WTC11 (cell line): ENCODE data around the gene TAF8. TPM values are rescaled to one million over a fixed set of nuclear protein-coding genes. Genes with fewer than 3 reads are reported as not detected.

Experiments used
- ATAC-seq: fragments of 200-7000 bp; cut with Tn5 transposase; 2 replicates; pipeline ENCODE4 v1.10.0; 2021; ENCODE audit warnings: mild to moderate bottlenecking, moderate library complexity
- CTCF ChIA-PET: fragments of 300-600 bp; sonication (Branson Sonifier 250); formaldehyde crosslinking; loops from one replicate; lab custom pipeline; 2021; ENCODE audit warnings: antibody characterized with exemption; lab: Charles Lee
- POLR2A ChIA-PET: fragments of 350-600 bp; sonication (Branson Sonifier 250); formaldehyde crosslinking; loops from one replicate; lab custom pipeline; 2021; ENCODE audit warnings: antibody characterized with exemption; lab: Charles Lee
- DNase-seq: peaks from one replicate; pipeline ENCODE4 v3.0.0; 2021; ENCODE audit warnings: low spot score
- H3K27ac Mint-ChIP-seq: 2 replicates; pipeline ENCODE4 v1.8.0; 2021; ENCODE audit warnings: mixed read lengths
- H3K27me3 Mint-ChIP-seq: 2 replicates; pipeline ENCODE4 v1.8.0; 2021; ENCODE audit warnings: low read depth, mild to moderate bottlenecking, moderate library complexity, mixed read lengths
- H3K36me3 Mint-ChIP-seq: 2 replicates; pipeline ENCODE4 v1.8.0; 2021; ENCODE audit warnings: mixed read lengths
- H3K4me1 Mint-ChIP-seq: 2 replicates; pipeline ENCODE4 v1.8.0; 2022; ENCODE audit warnings: mixed read lengths
- H3K4me3 Mint-ChIP-seq: 2 replicates; pipeline ENCODE4 v1.8.0; 2021; ENCODE audit warnings: mild to moderate bottlenecking, moderate library complexity, mixed read lengths
- H3K9me3 Mint-ChIP-seq: 2 replicates; pipeline ENCODE4 v1.8.0; 2021; ENCODE audit warnings: mixed read lengths
- CREB1 ChIP-seq: sonication (generic); formaldehyde crosslinking; IDR thresholded peaks from 2 replicates; pipeline ENCODE4 v1.8.0; 2023; ENCODE audit warnings: mild to moderate bottlenecking, missing genetic modification reagents
- CREM ChIP-seq: sonication (generic); formaldehyde crosslinking; IDR thresholded peaks from 2 replicates; pipeline ENCODE4 v1.8.1; 2022; ENCODE audit warnings: mild to moderate bottlenecking, missing genetic modification reagents, moderate library complexity
- EMX1 ChIP-seq: fragments of 250-450 bp; sonication (Bioruptor Pico); IDR thresholded peaks from 2 replicates; pipeline ENCODE4 v1.8.0; 2021; ENCODE audit warnings: mild to moderate bottlenecking
- FOXP1 ChIP-seq: sonication (generic); formaldehyde crosslinking; IDR thresholded peaks from 2 replicates; pipeline ENCODE4 v1.8.0; 2022; ENCODE audit warnings: missing genetic modification reagents, mild to moderate bottlenecking, moderate library complexity, borderline replicate concordance
- JAZF1 ChIP-seq: fragments of 250-450 bp; sonication (Bioruptor Pico); IDR thresholded peaks from 2 replicates; pipeline ENCODE4 v1.9.0; 2021; ENCODE audit warnings: moderate library complexity, mild to moderate bottlenecking, inconsistent platforms
- NR2C2 ChIP-seq: sonication (generic); formaldehyde crosslinking; IDR thresholded peaks from 2 replicates; pipeline ENCODE4 v1.8.0; 2022; ENCODE audit warnings: mild to moderate bottlenecking, missing genetic modification reagents
- OVOL2 ChIP-seq: fragments of 250-450 bp; sonication (Bioruptor Pico); IDR thresholded peaks from 2 replicates; pipeline ENCODE4 v1.9.0; 2021; ENCODE audit warnings: mild to moderate bottlenecking, borderline replicate concordance
- RORB ChIP-seq: fragments of 250-450 bp; sonication (Bioruptor Pico); IDR thresholded peaks from 2 replicates; pipeline ENCODE4 v1.9.0; 2021; ENCODE audit warnings: mild to moderate bottlenecking
- SMAD4 ChIP-seq: sonication (generic); formaldehyde crosslinking; IDR thresholded peaks from 2 replicates; pipeline ENCODE4 v1.8.0; 2022; ENCODE audit warnings: mild to moderate bottlenecking, missing genetic modification reagents
- ZNF232 ChIP-seq: sonication (generic); formaldehyde crosslinking; IDR thresholded peaks from 2 replicates; pipeline ENCODE4 v1.8.0; 2022; ENCODE audit warnings: mild to moderate bottlenecking, missing genetic modification reagents
- ZNF263 ChIP-seq: sonication (generic); formaldehyde crosslinking; IDR thresholded peaks from 2 replicates; pipeline ENCODE4 v1.8.1; 2022; ENCODE audit warnings: low read depth, mild to moderate bottlenecking, moderate library complexity, missing genetic modification reagents
- ZNF423 ChIP-seq: fragments of 250-450 bp; sonication (Bioruptor Pico); IDR thresholded peaks from 2 replicates; pipeline ENCODE4 v2.1.2; 2022; ENCODE audit warnings: mild to moderate bottlenecking, moderate library complexity
- total RNA-seq: library from RNA; stranded (reverse); gene quantifications from 3 replicates; pipeline ENCODE4 v1.2.3, GENCODE V29; 2021
- TF ChIP-seq, protein P1 (sequence below): sonication (generic); formaldehyde crosslinking; conservative IDR thresholded peaks from 2 replicates; pipeline ENCODE4 v1.8.1; 2022; ENCODE audit warnings: mild to moderate bottlenecking, missing genetic modification reagents
- TF ChIP-seq, protein P2 (sequence below): sonication (generic); formaldehyde crosslinking; IDR thresholded peaks from 2 replicates; pipeline ENCODE4 v1.8.1; 2022; ENCODE audit warnings: mild to moderate bottlenecking, missing genetic modification reagents, moderate library complexity, borderline replicate concordance
- TF ChIP-seq, protein P3 (sequence below): sonication (generic); formaldehyde crosslinking; IDR thresholded peaks from 2 replicates; pipeline ENCODE4 v1.8.1; 2022; ENCODE audit warnings: low read depth, missing genetic modification reagents, borderline replicate concordance
- TF ChIP-seq, protein P4 (sequence below): fragments of 250-450 bp; sonication (Bioruptor Pico); conservative IDR thresholded peaks from 2 replicates; pipeline ENCODE4 v1.9.0; 2021; ENCODE audit warnings: mild to moderate bottlenecking
- TF ChIP-seq, protein P5 (sequence below): sonication (generic); formaldehyde crosslinking; IDR thresholded peaks from 2 replicates; pipeline ENCODE4 v1.8.1; 2023; ENCODE audit warnings: mild to moderate bottlenecking, missing genetic modification reagents
- TF ChIP-seq, protein P6 (sequence below): sonication (generic); formaldehyde crosslinking; IDR thresholded peaks from 2 replicates; pipeline ENCODE4 v1.8.1; 2023; ENCODE audit warnings: mild to moderate bottlenecking, missing genetic modification reagents
- TF ChIP-seq, protein P7 (sequence below): sonication (generic); formaldehyde crosslinking; IDR thresholded peaks from 2 replicates; pipeline ENCODE4 v1.8.0; 2023; ENCODE audit warnings: mild to moderate bottlenecking, missing genetic modification reagents
- TF ChIP-seq, protein P8 (sequence below): sonication (generic); formaldehyde crosslinking; IDR thresholded peaks from 2 replicates; pipeline ENCODE4 v1.8.0; 2022; ENCODE audit warnings: mild to moderate bottlenecking, missing genetic modification reagents

TAF8 gene
- total RNA-seq, 1 experiment from 2014 or later: 31.0 TPM

DNA sequence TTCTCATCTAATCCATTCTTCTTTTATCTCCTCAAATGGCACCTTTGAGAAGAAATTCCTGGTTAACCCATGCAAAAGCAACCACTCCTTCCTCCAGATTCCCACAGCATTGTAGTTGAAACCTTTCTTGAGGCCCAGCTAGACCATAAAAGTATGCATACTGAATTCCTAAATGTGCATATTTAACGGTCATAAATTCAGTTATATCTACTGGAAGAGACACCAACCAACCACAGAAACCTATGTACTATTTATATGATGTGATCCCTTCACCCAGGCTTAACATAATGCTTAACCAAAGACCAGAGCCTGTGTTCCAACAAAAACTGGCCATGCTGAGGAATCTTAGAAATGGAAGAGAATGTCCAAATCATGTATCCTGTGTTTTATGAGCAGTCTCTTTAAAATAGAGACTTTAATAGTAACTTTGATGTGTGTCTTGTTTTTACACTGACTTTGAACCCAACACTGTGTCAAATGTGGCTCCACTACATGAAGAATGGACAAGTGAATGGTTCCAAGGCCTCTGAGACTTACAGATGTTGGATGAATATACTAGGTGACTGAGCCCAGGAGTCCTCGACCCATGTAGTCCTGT lies 11.4 kb upstream of the TAF8 start (continued):
- TF ChIP-seq, protein P1, sequence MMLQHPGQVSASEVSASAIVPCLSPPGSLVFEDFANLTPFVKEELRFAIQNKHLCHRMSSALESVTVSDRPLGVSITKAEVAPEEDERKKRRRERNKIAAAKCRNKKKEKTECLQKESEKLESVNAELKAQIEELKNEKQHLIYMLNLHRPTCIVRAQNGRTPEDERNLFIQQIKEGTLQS: no peak
- TF ChIP-seq NR2C2 (CRISPR knock-in tag): no peak
- TF ChIP-seq EMX1: no peak
- TF ChIP-seq, protein P2, sequence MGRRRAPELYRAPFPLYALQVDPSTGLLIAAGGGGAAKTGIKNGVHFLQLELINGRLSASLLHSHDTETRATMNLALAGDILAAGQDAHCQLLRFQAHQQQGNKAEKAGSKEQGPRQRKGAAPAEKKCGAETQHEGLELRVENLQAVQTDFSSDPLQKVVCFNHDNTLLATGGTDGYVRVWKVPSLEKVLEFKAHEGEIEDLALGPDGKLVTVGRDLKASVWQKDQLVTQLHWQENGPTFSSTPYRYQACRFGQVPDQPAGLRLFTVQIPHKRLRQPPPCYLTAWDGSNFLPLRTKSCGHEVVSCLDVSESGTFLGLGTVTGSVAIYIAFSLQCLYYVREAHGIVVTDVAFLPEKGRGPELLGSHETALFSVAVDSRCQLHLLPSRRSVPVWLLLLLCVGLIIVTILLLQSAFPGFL (CRISPR knock-in tag): no peak
- TF ChIP-seq JAZF1 (CRISPR knock-in tag): no peak

DNA sequence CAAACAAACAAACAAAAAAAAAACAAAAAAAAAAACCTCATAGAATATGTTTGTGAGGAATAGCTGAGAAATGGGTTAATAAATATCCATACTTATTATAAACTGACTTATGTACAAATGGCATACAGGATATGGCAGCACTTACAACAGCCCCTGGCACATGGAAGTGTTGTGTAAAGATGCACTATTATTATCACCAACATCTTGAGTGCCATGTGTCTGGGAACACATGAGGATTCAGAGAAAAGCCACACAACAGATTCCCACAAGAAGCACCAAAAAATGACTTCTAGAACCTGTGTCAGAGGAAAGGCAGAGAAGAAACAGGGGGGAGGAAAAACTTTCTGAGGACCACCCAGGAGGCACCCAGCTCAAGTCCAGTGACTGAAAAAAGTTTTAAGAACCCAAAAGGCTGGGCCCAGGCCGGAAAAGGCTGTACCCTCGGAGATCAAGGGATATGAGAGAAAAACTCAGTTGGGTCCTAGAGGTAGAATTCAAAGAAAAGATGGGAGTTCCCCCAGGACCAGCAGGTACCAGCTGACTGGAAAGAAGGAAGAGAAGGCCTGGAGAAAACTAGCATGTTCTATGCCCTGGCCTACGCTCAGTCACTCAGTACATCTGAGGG lies 9.4 kb upstream of the TAF8 start:
- Mint-ChIP-seq H3K9me3 (no peaks in the 10 kb centered on the region), H3K4me1 (peaks cover 30% of the 10 kb centered on the region)
- POLR2A ChIA-PET: no interaction called here
- no peak for ATAC-seq
- TF ChIP-seq OVOL2 (CRISPR knock-in tag): no peak
- no peak for TF ChIP-seq EMX1
- TF ChIP-seq, protein P3, sequence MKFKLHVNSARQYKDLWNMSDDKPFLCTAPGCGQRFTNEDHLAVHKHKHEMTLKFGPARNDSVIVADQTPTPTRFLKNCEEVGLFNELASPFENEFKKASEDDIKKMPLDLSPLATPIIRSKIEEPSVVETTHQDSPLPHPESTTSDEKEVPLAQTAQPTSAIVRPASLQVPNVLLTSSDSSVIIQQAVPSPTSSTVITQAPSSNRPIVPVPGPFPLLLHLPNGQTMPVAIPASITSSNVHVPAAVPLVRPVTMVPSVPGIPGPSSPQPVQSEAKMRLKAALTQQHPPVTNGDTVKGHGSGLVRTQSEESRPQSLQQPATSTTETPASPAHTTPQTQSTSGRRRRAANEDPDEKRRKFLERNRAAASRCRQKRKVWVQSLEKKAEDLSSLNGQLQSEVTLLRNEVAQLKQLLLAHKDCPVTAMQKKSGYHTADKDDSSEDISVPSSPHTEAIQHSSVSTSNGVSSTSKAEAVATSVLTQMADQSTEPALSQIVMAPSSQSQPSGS (CRISPR knock-in tag): no peak
- TF ChIP-seq ZNF263 (CRISPR knock-in tag): no peak
- no peak for TF ChIP-seq ZNF232 (CRISPR knock-in tag)
- no peak for TF ChIP-seq CREB1 (CRISPR knock-in tag)
- TF ChIP-seq FOXP1 (CRISPR knock-in tag): no peak
- TF ChIP-seq, protein P4, sequence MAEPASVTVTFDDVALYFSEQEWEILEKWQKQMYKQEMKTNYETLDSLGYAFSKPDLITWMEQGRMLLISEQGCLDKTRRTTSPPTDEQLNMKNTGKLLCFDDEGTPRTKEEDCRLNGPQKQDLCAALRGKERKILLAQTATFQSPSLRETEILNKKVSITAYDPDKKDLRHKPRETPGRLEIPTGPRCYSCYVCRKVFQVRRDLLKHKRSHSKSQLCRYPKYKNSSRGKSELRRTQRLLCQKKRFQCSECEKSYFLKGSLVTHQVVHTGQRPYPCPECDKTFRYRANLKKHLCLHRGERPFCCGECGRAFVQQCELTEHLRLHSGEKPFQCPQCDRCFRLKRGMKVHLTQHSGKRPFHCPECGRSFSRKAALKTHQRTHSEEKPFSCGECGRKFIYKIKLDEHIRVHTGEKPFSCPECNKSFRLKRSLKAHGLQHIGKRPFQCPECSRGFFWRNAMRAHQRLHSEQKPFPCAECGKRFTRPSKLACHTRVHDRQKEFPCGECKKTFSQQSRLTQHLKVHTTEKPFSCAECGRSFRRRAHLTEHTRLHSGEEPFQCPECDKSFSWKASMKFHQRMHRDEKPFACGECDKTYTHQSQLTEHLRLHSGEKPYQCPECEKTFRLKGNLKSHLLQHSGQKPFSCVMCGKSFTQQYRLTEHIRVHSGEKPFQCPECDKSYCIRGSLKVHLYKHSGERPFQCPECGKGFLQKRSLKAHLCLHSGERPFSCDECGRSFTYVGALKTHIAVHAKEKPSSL (CRISPR knock-in tag): no peak
- TF ChIP-seq, protein P5, sequence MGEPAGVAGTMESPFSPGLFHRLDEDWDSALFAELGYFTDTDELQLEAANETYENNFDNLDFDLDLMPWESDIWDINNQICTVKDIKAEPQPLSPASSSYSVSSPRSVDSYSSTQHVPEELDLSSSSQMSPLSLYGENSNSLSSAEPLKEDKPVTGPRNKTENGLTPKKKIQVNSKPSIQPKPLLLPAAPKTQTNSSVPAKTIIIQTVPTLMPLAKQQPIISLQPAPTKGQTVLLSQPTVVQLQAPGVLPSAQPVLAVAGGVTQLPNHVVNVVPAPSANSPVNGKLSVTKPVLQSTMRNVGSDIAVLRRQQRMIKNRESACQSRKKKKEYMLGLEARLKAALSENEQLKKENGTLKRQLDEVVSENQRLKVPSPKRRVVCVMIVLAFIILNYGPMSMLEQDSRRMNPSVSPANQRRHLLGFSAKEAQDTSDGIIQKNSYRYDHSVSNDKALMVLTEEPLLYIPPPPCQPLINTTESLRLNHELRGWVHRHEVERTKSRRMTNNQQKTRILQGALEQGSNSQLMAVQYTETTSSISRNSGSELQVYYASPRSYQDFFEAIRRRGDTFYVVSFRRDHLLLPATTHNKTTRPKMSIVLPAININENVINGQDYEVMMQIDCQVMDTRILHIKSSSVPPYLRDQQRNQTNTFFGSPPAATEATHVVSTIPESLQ (CRISPR knock-in tag): no peak
- no peak for TF ChIP-seq CREM
- no peak for TF ChIP-seq JAZF1 (CRISPR knock-in tag)
- TF ChIP-seq ZNF423 (CRISPR knock-in tag): no peak
- TF ChIP-seq RORB: no peak
- TF ChIP-seq, protein P6, sequence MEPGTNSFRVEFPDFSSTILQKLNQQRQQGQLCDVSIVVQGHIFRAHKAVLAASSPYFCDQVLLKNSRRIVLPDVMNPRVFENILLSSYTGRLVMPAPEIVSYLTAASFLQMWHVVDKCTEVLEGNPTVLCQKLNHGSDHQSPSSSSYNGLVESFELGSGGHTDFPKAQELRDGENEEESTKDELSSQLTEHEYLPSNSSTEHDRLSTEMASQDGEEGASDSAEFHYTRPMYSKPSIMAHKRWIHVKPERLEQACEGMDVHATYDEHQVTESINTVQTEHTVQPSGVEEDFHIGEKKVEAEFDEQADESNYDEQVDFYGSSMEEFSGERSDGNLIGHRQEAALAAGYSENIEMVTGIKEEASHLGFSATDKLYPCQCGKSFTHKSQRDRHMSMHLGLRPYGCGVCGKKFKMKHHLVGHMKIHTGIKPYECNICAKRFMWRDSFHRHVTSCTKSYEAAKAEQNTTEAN (CRISPR knock-in tag): no peak
- TF ChIP-seq, protein P7, sequence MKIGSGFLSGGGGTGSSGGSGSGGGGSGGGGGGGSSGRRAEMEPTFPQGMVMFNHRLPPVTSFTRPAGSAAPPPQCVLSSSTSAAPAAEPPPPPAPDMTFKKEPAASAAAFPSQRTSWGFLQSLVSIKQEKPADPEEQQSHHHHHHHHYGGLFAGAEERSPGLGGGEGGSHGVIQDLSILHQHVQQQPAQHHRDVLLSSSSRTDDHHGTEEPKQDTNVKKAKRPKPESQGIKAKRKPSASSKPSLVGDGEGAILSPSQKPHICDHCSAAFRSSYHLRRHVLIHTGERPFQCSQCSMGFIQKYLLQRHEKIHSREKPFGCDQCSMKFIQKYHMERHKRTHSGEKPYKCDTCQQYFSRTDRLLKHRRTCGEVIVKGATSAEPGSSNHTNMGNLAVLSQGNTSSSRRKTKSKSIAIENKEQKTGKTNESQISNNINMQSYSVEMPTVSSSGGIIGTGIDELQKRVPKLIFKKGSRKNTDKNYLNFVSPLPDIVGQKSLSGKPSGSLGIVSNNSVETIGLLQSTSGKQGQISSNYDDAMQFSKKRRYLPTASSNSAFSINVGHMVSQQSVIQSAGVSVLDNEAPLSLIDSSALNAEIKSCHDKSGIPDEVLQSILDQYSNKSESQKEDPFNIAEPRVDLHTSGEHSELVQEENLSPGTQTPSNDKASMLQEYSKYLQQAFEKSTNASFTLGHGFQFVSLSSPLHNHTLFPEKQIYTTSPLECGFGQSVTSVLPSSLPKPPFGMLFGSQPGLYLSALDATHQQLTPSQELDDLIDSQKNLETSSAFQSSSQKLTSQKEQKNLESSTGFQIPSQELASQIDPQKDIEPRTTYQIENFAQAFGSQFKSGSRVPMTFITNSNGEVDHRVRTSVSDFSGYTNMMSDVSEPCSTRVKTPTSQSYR (CRISPR knock-in tag): no peak
- TF ChIP-seq, protein P8, sequence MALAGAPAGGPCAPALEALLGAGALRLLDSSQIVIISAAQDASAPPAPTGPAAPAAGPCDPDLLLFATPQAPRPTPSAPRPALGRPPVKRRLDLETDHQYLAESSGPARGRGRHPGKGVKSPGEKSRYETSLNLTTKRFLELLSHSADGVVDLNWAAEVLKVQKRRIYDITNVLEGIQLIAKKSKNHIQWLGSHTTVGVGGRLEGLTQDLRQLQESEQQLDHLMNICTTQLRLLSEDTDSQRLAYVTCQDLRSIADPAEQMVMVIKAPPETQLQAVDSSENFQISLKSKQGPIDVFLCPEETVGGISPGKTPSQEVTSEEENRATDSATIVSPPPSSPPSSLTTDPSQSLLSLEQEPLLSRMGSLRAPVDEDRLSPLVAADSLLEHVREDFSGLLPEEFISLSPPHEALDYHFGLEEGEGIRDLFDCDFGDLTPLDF (CRISPR knock-in tag): no peak
- no peak for TF ChIP-seq SMAD4 (CRISPR knock-in tag)
- TF ChIP-seq, all 79 proteins: peak for 0
- no peak overlapping the region for H3K4me3 Mint-ChIP-seq
- H3K36me3 Mint-ChIP-seq: no peaks in the 10 kb centered on the region
- no peak overlapping the region for H3K27ac Mint-ChIP-seq
- H3K27me3 Mint-ChIP-seq: peaks cover 54% of the 10 kb centered on the region
- CTCF ChIA-PET: interaction anchor here (0.9 to 4.6 kb wide), 6 partner anchors 8 to 254 kb away, joined by 4 to 26 read pairs (median 10); partner anchors contain the start of genes BYSL, MED20 and TOMM6
- no peak for DNase-seq
